Measurements from ENCODE around the gene GNG8. TPM values are rescaled to one million over a fixed set of nuclear protein-coding genes. Genes with fewer than 3 reads are reported as not detected.

GNG8 gene
- total and polyA plus RNA-seq, 4 experiments from 2014 or later = not detected

GRCh38 chr19:46620716-46621115, 15.3 kb downstream of the GNG8 start:
- H3K27me3 ChIP-seq (ENCODE audit: insufficient read depth, low read length) = no peaks in the 10 kb centered on the region
- intact Hi-C loops (cut with micrococcal nuclease) = no loop called here
- Mint-ChIP-seq H3K27me3 (peaks cover 0 to 2% of the 10 kb centered on the region in 2 donors), H3K36me3 (no peaks in the 10 kb centered on the region), H3K27ac (peak overlapping the region in 2 of 7 donors; percentile 36 to 84), H3K4me1 (peaks cover 25 to 64% (median 36%) of the 10 kb centered on the region in 4 donors), H3K9me3 (no peaks in the 10 kb centered on the region), H3K4me3 (no peak overlapping the region)
- no peaks in the 10 kb centered on the region for H3K36me3 ChIP-seq (ENCODE audit: insufficient read depth, low read length)
- ChIA-PET POLR2A (ENCODE audit: partially characterized antibody) (interaction anchor here (0.9 to 12.4 kb wide), 3 partner anchors 13 to 20 kb away, joined by 3 to 301 read pairs (median 4); partner anchors contain the start of gene CALM3), CTCF (ENCODE audit: partially characterized antibody) (interaction anchor here (0.5 to 11.6 kb wide), 5 partner anchors 8 to 1211 kb away, joined by 3 to 188 read pairs (median 8); partner anchors contain the start of gene DACT3)
- H3K9me3 ChIP-seq (ENCODE audit: control insufficient read depth in 1 of 2, low read length in 2 of 2) = no peaks in the 10 kb centered on the region
- H3K4me1 ChIP-seq (ENCODE audit: insufficient read depth, low read length) = peaks cover 67% of the 10 kb centered on the region
- H3K4me3 ChIP-seq (ENCODE audit: low read length in 2 of 2) = no peak overlapping the region
- no peak for DNase-seq
- H3K27ac ChIP-seq (ENCODE audit: low read depth, low read length) = no peak overlapping the region

DNA sequence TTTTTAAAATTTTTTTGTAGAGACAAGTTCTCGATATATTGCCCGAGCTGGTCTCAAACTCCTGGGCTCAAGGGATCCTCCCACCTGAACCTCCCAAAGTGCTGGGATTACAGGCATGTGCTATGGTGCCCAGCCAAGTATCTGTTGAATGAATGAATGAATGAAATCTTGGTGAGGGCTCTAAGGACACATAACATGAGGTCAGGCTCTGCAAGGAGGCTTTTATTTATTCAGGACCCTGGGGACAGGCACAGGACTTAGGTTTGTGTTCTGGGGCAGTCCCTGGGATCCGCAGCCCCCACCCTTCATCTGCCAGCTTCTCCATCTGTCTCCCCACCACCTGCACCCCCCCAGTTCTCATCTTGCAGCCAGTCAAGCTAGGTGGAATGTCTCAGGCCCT, 15.7 kb downstream of the GNG8 start:
- H3K4me3 ChIP-seq (ENCODE audit: low read length in 2 of 2) = no peak overlapping the region
- Mint-ChIP-seq H3K36me3 (no peaks in the 10 kb centered on the region), H3K4me3 (peak overlapping the region in 4 of 8 donors; percentile 39 to 58 (median 57)), H3K27me3 (peaks cover 0 to 2% of the 10 kb centered on the region in 2 donors), H3K27ac (peak overlapping the region in 6 of 7 donors; percentile 35 to 85 (median 78)), H3K9me3 (no peaks in the 10 kb centered on the region), H3K4me1 (peaks cover 25 to 63% (median 36%) of the 10 kb centered on the region in 4 donors)
- H3K27me3 ChIP-seq (ENCODE audit: insufficient read depth, low read length) = no peaks in the 10 kb centered on the region
- no peak for DNase-seq
- H3K27ac ChIP-seq (ENCODE audit: low read depth, low read length) = no peak overlapping the region
- intact Hi-C loops (cut with micrococcal nuclease) = no loop called here
- no peaks in the 10 kb centered on the region for H3K9me3 ChIP-seq (ENCODE audit: control insufficient read depth in 1 of 2, low read length in 2 of 2)
- H3K4me1 ChIP-seq (ENCODE audit: insufficient read depth, low read length) = peaks cover 67% of the 10 kb centered on the region
- ChIA-PET POLR2A (ENCODE audit: partially characterized antibody) (interaction anchor here (0.9 to 12.4 kb wide), 4 partner anchors 12 to 42 kb away, joined by 3 to 301 read pairs (median 6); partner anchors contain the start of gene CALM3), CTCF (ENCODE audit: partially characterized antibody) (interaction anchor here (0.5 to 11.6 kb wide), 4 partner anchors 12 to 1212 kb away, joined by 3 to 188 read pairs (median 32); partner anchors contain the start of gene DACT3)
- H3K36me3 ChIP-seq (ENCODE audit: insufficient read depth, low read length) = no peaks in the 10 kb centered on the region

GRCh38 chr19:46618670-46619231, 17.3 kb downstream of the GNG8 start:
- POLR2A ChIA-PET (ENCODE audit: partially characterized antibody) = interaction anchor here (1.3 to 12.4 kb wide), 4 partner anchors 13 to 43 kb away, joined by 3 to 301 read pairs (median 6); partner anchors contain the start of gene CALM3

GRCh38 chr19:46617601-46618000, 18.4 kb downstream of the GNG8 start:
- Histone ChIP-seq H3K27me3 (ENCODE audit: insufficient read depth, low read length) (no peaks in the 10 kb centered on the region), H3K4me3 (ENCODE audit: low read length in 2 of 2) (no peak overlapping the region), H3K4me1 (ENCODE audit: insufficient read depth, low read length) (peaks cover 71% of the 10 kb centered on the region), H3K27ac (ENCODE audit: low read depth, low read length) (no peak overlapping the region), H3K9me3 (ENCODE audit: control insufficient read depth in 1 of 2, low read length in 2 of 2) (no peaks in the 10 kb centered on the region), H3K36me3 (ENCODE audit: insufficient read depth, low read length) (no peaks in the 10 kb centered on the region)
- DNase-seq = peak in 1 of 5 donors; percentile 14
- ChIA-PET POLR2A (ENCODE audit: partially characterized antibody) (interaction anchor here (1.1 to 12.4 kb wide), 6 partner anchors 9 to 84 kb away, joined by 3 to 301 read pairs (median 6); partner anchors contain the start of genes CALM3 and DACT3), CTCF (ENCODE audit: partially characterized antibody) (interaction anchor here (0.9 to 11.6 kb wide), 10 partner anchors 8 to 131 kb away, joined by 3 to 188 read pairs (median 5); partner anchors contain the start of genes CALM3, DACT3 and PTGIR)
- H3K4me1 Mint-ChIP-seq = peaks cover 25 to 68% (median 39%) of the 10 kb centered on the region in 4 donors
- intact Hi-C loops (cut with micrococcal nuclease) = no loop called here
- H3K27me3 Mint-ChIP-seq = no peaks in the 10 kb centered on the region
- H3K4me3 Mint-ChIP-seq = peak overlapping the region in 1 of 8 donors; percentile 46
- peaks cover 0 to 2% (median 0%) of the 10 kb centered on the region in 8 donors for H3K9me3 Mint-ChIP-seq
- H3K27ac Mint-ChIP-seq = peak overlapping the region in 4 of 7 donors; percentile 15 to 78 (median 47)
- no peaks in the 10 kb centered on the region for H3K36me3 Mint-ChIP-seq

More at GRCh38 chr19:46618670-46619231, 17.3 kb downstream of the GNG8 start:
- peak in 3 of 5 donors; percentile 24 to 70 (median 53) for DNase-seq
- peak overlapping the region; percentile 31 to 88 (median 70) for H3K27ac Mint-ChIP-seq
- H3K36me3 Mint-ChIP-seq = no peaks in the 10 kb centered on the region
- no peaks in the 10 kb centered on the region for H3K27me3 Mint-ChIP-seq
- Histone ChIP-seq H3K36me3 (ENCODE audit: insufficient read depth, low read length) (no peaks in the 10 kb centered on the region), H3K27ac (ENCODE audit: low read depth, low read length) (peak overlapping the region; percentile 14), H3K4me1 (ENCODE audit: insufficient read depth, low read length) (peaks cover 67% of the 10 kb centered on the region), H3K9me3 (ENCODE audit: control insufficient read depth in 1 of 2, low read length in 2 of 2) (no peaks in the 10 kb centered on the region), H3K4me3 (ENCODE audit: low read length in 2 of 2) (no peak overlapping the region), H3K27me3 (ENCODE audit: insufficient read depth, low read length) (no peaks in the 10 kb centered on the region)
- H3K9me3 Mint-ChIP-seq = no peaks in the 10 kb centered on the region
- peak overlapping the region in 4 of 8 donors; percentile 12 to 69 (median 28) for H3K4me3 Mint-ChIP-seq
- intact Hi-C loops (cut with micrococcal nuclease) = no loop called here
- peaks cover 23 to 61% (median 35%) of the 10 kb centered on the region in 4 donors for H3K4me1 Mint-ChIP-seq
- CTCF ChIA-PET (ENCODE audit: partially characterized antibody) = interaction anchor here (0.7 to 11.6 kb wide), 4 partner anchors 11 to 46 kb away, joined by 3 to 188 read pairs (median 32); partner anchors contain the start of gene DACT3

DNA sequence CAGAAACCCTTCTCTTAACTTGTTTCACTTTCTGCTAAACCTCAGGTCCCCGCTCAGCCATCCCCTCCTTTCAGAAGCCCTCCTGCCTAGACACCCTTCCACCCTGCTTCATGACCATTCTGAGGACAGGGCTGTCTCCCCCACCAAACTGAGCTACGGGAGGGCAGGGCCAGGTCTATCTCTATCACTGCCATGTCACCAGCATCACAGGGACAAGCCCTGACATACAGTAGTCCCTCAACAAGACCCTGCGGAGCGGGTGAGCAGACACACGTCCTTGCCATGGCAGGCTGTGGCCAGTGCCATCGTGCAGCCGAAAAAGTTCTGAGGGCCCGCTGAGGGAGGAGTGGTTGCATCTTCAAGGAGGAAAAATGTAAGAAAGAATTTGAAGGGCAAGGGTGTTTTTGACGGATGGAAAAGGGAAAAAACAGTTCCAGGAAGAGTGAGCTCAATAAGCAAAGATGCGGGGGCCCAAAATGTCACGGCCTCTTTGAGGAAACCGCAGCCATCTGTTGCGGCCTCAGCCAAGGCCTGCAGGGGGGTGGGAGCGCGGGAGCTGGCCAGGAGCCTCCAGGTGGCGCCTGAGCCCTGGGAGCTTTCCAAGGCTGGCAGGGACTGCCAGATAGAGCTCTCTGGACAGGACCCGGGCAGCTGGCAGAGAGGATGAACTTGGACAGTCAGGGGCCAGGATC, 19.2 kb downstream of the GNG8 start:
- H3K36me3 ChIP-seq (ENCODE audit: insufficient read depth, low read length) = no peaks in the 10 kb centered on the region
- ChIA-PET CTCF (ENCODE audit: partially characterized antibody) (interaction anchor here (0.8 to 11.6 kb wide), 13 partner anchors 8 to 224 kb away, joined by 3 to 188 read pairs (median 4); partner anchors contain the start of genes CALM3, DACT3 and PTGIR), POLR2A (ENCODE audit: partially characterized antibody) (interaction anchor here (1.1 to 12.4 kb wide), 3 partner anchors 16 to 85 kb away, joined by 3 to 301 read pairs (median 10); partner anchors contain the start of genes CALM3 and DACT3)
- DNase-seq = peak in 1 of 5 donors; percentile 34
- intact Hi-C loops (cut with micrococcal nuclease) = no loop called here
- Mint-ChIP-seq H3K27me3 (no peaks in the 10 kb centered on the region), H3K4me3 (peak overlapping the region; percentile 4 to 85 (median 72)), H3K27ac (peak overlapping the region; percentile 69 to 92 (median 78)), H3K9me3 (peaks cover 0 to 2% (median 0%) of the 10 kb centered on the region in 8 donors), H3K36me3 (no peaks in the 10 kb centered on the region), H3K4me1 (peaks cover 29 to 68% (median 48%) of the 10 kb centered on the region in 4 donors)
- no peaks in the 10 kb centered on the region for H3K9me3 ChIP-seq (ENCODE audit: control insufficient read depth in 1 of 2, low read length in 2 of 2)
- peaks cover 71% of the 10 kb centered on the region for H3K4me1 ChIP-seq (ENCODE audit: insufficient read depth, low read length)
- no peaks in the 10 kb centered on the region for H3K27me3 ChIP-seq (ENCODE audit: insufficient read depth, low read length)
- H3K4me3 ChIP-seq (ENCODE audit: low read length in 2 of 2) = no peak overlapping the region
- no peak overlapping the region for H3K27ac ChIP-seq (ENCODE audit: low read depth, low read length)

- intact Hi-C loops (cut with micrococcal nuclease) = no loop called here
- CTCF ChIA-PET (ENCODE audit: partially characterized antibody) = interaction anchor here (1.2 to 11.6 kb wide), 9 partner anchors 9 to 113 kb away, joined by 3 to 188 read pairs (median 7); partner anchors contain the start of genes CALM3, DACT3 and PTGIR
- Histone ChIP-seq H3K36me3 (ENCODE audit: insufficient read depth, low read length) (no peaks in the 10 kb centered on the region), H3K27ac (ENCODE audit: low read depth, low read length) (no peak overlapping the region), H3K9me3 (ENCODE audit: control insufficient read depth in 1 of 2, low read length in 2 of 2) (no peaks in the 10 kb centered on the region), H3K27me3 (ENCODE audit: insufficient read depth, low read length) (no peaks in the 10 kb centered on the region), H3K4me1 (ENCODE audit: insufficient read depth, low read length) (peaks cover 76% of the 10 kb centered on the region), H3K4me3 (ENCODE audit: low read length in 2 of 2) (no peak overlapping the region)
- no peak for DNase-seq
- peak overlapping the region in 1 of 8 donors; percentile 56 for H3K4me3 Mint-ChIP-seq
- POLR2A ChIA-PET (ENCODE audit: partially characterized antibody) = interaction anchor here (0.6 to 12.4 kb wide), 3 partner anchors 15 to 666 kb away, joined by 4 to 301 read pairs (median 10); partner anchors contain the start of genes CALM3 and DACT3
- H3K36me3 Mint-ChIP-seq = peaks cover 0 to 4% of the 10 kb centered on the region in 2 donors
- H3K27ac Mint-ChIP-seq = peak overlapping the region in 1 of 7 donors; percentile 65
- peaks cover 37 to 71% (median 56%) of the 10 kb centered on the region in 4 donors for H3K4me1 Mint-ChIP-seq
- no peaks in the 10 kb centered on the region for H3K27me3 Mint-ChIP-seq
- peaks cover 0 to 2% (median 0%) of the 10 kb centered on the region in 8 donors for H3K9me3 Mint-ChIP-seq
Observed at GRCh38 chr19:46615966-46616365, 20.0 kb downstream of the GNG8 start.

All from CD4-positive, alpha-beta memory T cell (primary cell).